Activated CD4-positive, alpha-beta T cell treated with anti-CD3 and anti-CD28 coated beads, Interleukin-2, amount 50 U/mL, for 48 hours (primary cell): ENCODE measurements around the gene PWWP2A.
"Not testable (repeated sequence)": the region's sequence is repeated elsewhere in the genome, so short reads cannot be mapped to it uniquely, and the experiment has no call there.

Experiments
- DNase-seq, 2 experiments: peaks; one replicate each; pipeline ENCODE4 v3.0.0-alpha.2; 2020

Gene PWWP2A

GRCh38 chr5:160119142-160119904, at the start of gene PWWP2A:
PWWP2A (minus strand) TSS chr5:160119450; CDS start chr5:160119388, 62 bp downstream.
- DNase-seq: peak; percentile 96 to 97

GRCh38 chr5:160167624-160168165, 48.4 kb upstream of the PWWP2A start:
- no peak for DNase-seq

- DNase-seq: no peak
Measured at GRCh38 chr5:160166973-160167623, 47.8 kb upstream of the PWWP2A start.

GRCh38 chr5:160166069-160166972, 47.1 kb upstream of the PWWP2A start:
- DNase-seq: no peak

- DNase-seq: peak; percentile 17 to 26
Measured at GRCh38 chr5:160165137-160166068, 46.2 kb upstream of the PWWP2A start.

- DNase-seq: no peak
Measured at GRCh38 chr5:160162910-160163309, 43.7 kb upstream of the PWWP2A start.

GRCh38 chr5:160161626-160162025, 42.4 kb upstream of the PWWP2A start:
- no peak for DNase-seq

GRCh38 chr5:160160875-160161274, 41.6 kb upstream of the PWWP2A start:
- DNase-seq: not testable (repeated sequence)

GRCh38 chr5:160159991-160160792, 40.9 kb upstream of the PWWP2A start:
- no peak for DNase-seq

GRCh38 chr5:160158087-160158486, 38.8 kb upstream of the PWWP2A start:
- no peak for DNase-seq

GRCh38 chr5:160155017-160155750, 35.9 kb upstream of the PWWP2A start:
- no peak for DNase-seq

- DNase-seq: no peak
Measured at GRCh38 chr5:160152901-160153300, 33.7 kb upstream of the PWWP2A start.

- no peak for DNase-seq
Measured at GRCh38 chr5:160152287-160152686, 33.0 kb upstream of the PWWP2A start.

GRCh38 chr5:160151017-160151416, 31.8 kb upstream of the PWWP2A start:
- DNase-seq: no peak

- DNase-seq: no peak
Measured at GRCh38 chr5:160150381-160150780, 31.1 kb upstream of the PWWP2A start.

GRCh38 chr5:160144436-160144835, 25.2 kb upstream of the PWWP2A start:
- not testable (repeated sequence) for DNase-seq

GRCh38 chr5:160134332-160134731, 15.1 kb upstream of the PWWP2A start:
- DNase-seq: no peak

GRCh38 chr5:160133918-160134304, 14.7 kb upstream of the PWWP2A start:
- DNase-seq: no peak

GRCh38 chr5:160133071-160133917, 14.0 kb upstream of the PWWP2A start:
- DNase-seq: no peak
